HepG2 (cell line): ENCODE results near the gene IRF3. TPM values are rescaled to one million over a fixed set of nuclear protein-coding genes. Genes with fewer than 3 reads are reported as not detected.
A peak's percentile ranks its signal among the peaks of the same experiment; 100 is the strongest.

ENCODE experiments used
- ATAC-seq: fragments of 200-7000 bp; cut with Tn5 transposase; 3 replicates; pipeline ENCODE4 v1.9.1; 2020; ENCODE audit warnings: mild to moderate bottlenecking, moderate library complexity
- BruUV-seq: library from RNA; stranded (reverse); fragments of 400-500 nt; replicated peaks from 2 replicates; lab custom pipeline; 2021; lab: Mats Ljungman, UMichigan
- CTCF ChIA-PET: fragments of 300-600 bp; formaldehyde crosslinking; extraction: SDS; loops from one replicate; lab custom pipeline; 2021; ENCODE audit warnings: low total read pairs, inconsistent platforms, low intra/inter-chr PET ratio; lab: Yijun Ruan, JAX
- POLR2A ChIA-PET: fragments of 350-600 bp; sonication (Branson Sonifier 250); formaldehyde crosslinking; loops from one replicate; lab custom pipeline; 2020; ENCODE audit warnings: antibody characterized with exemption, inconsistent platforms; lab: Yijun Ruan, JAX
- DNase-seq: peaks from one replicate; pipeline ENCODE4 v3.0.0-alpha.2; 2015; ENCODE audit warnings: low spot score
- FAIRE-seq: peaks from 3 replicates; lab custom pipeline; 2011; peaks lifted over from hg19 to GRCh38; lab: Jason Lieb, UNC
- H2AFZ ChIP-seq: one replicate; pipeline ENCODE4 v1.6.1; 2011; ENCODE audit warnings: low read length, inconsistent platforms
- H3K27ac ChIP-seq: fragments of 300-600 bp; 3 replicates; pipeline ENCODE4 v1.8.0; 2011; ENCODE audit warnings: mixed run types, mild to moderate bottlenecking, mixed read lengths, low read length, inconsistent platforms; ENCODE audit not compliant: insufficient read depth; ENCODE audit errors: extremely low read length
- H3K27me3 ChIP-seq, 2 experiments: fragments of 200-600 bp in 1 of 2; 2 replicates in 1 of 2; 3 replicates in 1 of 2; pipeline versions ENCODE4 v1.6.0 to v1.8.0; 2011; ENCODE audit warnings: low read length in 2 of 2, mild to moderate bottlenecking in 2 of 2, moderate library complexity in 2 of 2, inconsistent platforms in 1 of 2; ENCODE audit not compliant: insufficient read depth in 2 of 2, control insufficient read depth in 1 of 2
- H3K36me3 ChIP-seq, 2 experiments: fragments of 200-600 bp in 1 of 2; replicated peaks in 1 of 2; 2 replicates in 1 of 2; 3 replicates in 1 of 2; pipeline versions ENCODE4 v1.5.1 to v1.8.0; 2011; ENCODE audit warnings: low read length in 2 of 2, inconsistent platforms in 1 of 2; ENCODE audit not compliant: insufficient read depth in 2 of 2, control insufficient read depth in 1 of 2
- H3K4me1 ChIP-seq: 2 replicates; pipeline ENCODE4 v1.5.1; 2012; ENCODE audit warnings: low read length, inconsistent platforms; ENCODE audit not compliant: insufficient read depth
- H3K4me2 ChIP-seq: 2 replicates; pipeline ENCODE4 v1.6.0; 2011; ENCODE audit warnings: low read depth, low read length, inconsistent platforms
- H3K4me3 ChIP-seq, 3 experiments: fragments of 200-600 bp in 1 of 3; sonication (generic), shearing (Covaris generic) in 1 of 3; replicated peaks in 1 of 3; 2 replicates each; pipeline ENCODE4 v1.5.1; 2011 to 2016; ENCODE audit warnings: low read length in 3 of 3, inconsistent platforms in 2 of 3, low read depth in 2 of 3, mild to moderate bottlenecking in 2 of 3, control low read depth in 1 of 3, mixed read lengths in 1 of 3; ENCODE audit not compliant: insufficient read depth in 1 of 3
- H3K79me2 ChIP-seq: one replicate; pipeline ENCODE4 v1.6.1; 2011; ENCODE audit warnings: low read length, inconsistent platforms; ENCODE audit not compliant: insufficient read depth
- H3K9ac ChIP-seq: 2 replicates; pipeline ENCODE4 v1.6.0; 2011; ENCODE audit warnings: mild to moderate bottlenecking, low read depth, low read length, inconsistent platforms; ENCODE audit not compliant: insufficient read depth
- H3K9me3 ChIP-seq: 2 replicates; pipeline ENCODE4 v1.5.1; 2012; ENCODE audit warnings: mild to moderate bottlenecking, low read length
- H4K20me1 ChIP-seq: 2 replicates; pipeline ENCODE4 v1.6.0; 2011; ENCODE audit warnings: inconsistent platforms, mild to moderate bottlenecking, low read length, moderate library complexity; ENCODE audit not compliant: insufficient read depth
- FUBP1 ChIP-seq: sonication (generic); formaldehyde crosslinking; IDR thresholded peaks from 2 replicates; pipeline ENCODE4 v1.5.1; 2020; ENCODE audit warnings: missing genetic modification reagents, mild to moderate bottlenecking, borderline replicate concordance
- GLI4 ChIP-seq: sonication (generic); formaldehyde crosslinking; IDR thresholded peaks from 2 replicates; pipeline ENCODE4 v1.5.1; 2020; ENCODE audit warnings: missing genetic modification reagents, mild to moderate bottlenecking, moderate library complexity, borderline replicate concordance
- KDM5A ChIP-seq: fragments of 200-600 bp; sonication (generic); IDR thresholded peaks from 2 replicates; pipeline ENCODE4 v1.7.0; 2018; ENCODE audit warnings: antibody characterized with exemption, mild to moderate bottlenecking, low read length, borderline replicate concordance
- MLXIP ChIP-seq: sonication (generic); formaldehyde crosslinking; IDR thresholded peaks from 2 replicates; pipeline ENCODE4 v1.9.0; 2021; ENCODE audit warnings: missing genetic modification reagents, borderline replicate concordance
- NFIB ChIP-seq: sonication (generic); formaldehyde crosslinking; IDR thresholded peaks from 2 replicates; pipeline ENCODE4 v1.9.0; 2021; ENCODE audit warnings: missing genetic modification reagents, mild to moderate bottlenecking, borderline replicate concordance
- ZNF232 ChIP-seq: sonication (generic); formaldehyde crosslinking; IDR thresholded peaks from 2 replicates; pipeline ENCODE4 v1.4.0; 2020; ENCODE audit warnings: missing genetic modification reagents, borderline replicate concordance
- ZNF275 ChIP-seq: sonication (generic); formaldehyde crosslinking; IDR thresholded peaks from 2 replicates; pipeline ENCODE4 v1.8.0; 2022; ENCODE audit warnings: missing genetic modification reagents, mild to moderate bottlenecking, inconsistent platforms, borderline replicate concordance
- ZNF30 ChIP-seq: sonication (generic); formaldehyde crosslinking; IDR thresholded peaks from 2 replicates; pipeline ENCODE4 v1.5.0; 2020; ENCODE audit warnings: mild to moderate bottlenecking, missing genetic modification reagents
- ZNF530 ChIP-seq: sonication (generic); formaldehyde crosslinking; IDR thresholded peaks from 2 replicates; pipeline ENCODE4 v1.5.0; 2020; ENCODE audit warnings: low read depth, mild to moderate bottlenecking, missing genetic modification reagents
- ZNF776 ChIP-seq: sonication (generic); formaldehyde crosslinking; IDR thresholded peaks from 2 replicates; pipeline ENCODE4 v1.4.0; 2020; ENCODE audit warnings: mild to moderate bottlenecking, missing genetic modification reagents
- WGBS: methylation state at CpG from one replicate; pipeline ENCODE4 v1.1.6; 2017; ENCODE audit warnings: low lambda C conversion rate; 5-methylcytosine and 5-hydroxymethylcytosine counted together
- in situ Hi-C: cut with HindIII; loops from 2 replicates; pipeline ENCODE4 v1.10.0; 2017; ENCODE audit warnings: low pct_unique_long_range_greater_than_20kb; ENCODE audit not compliant: extremely low pct_ligation_motif_present
- intact Hi-C: fragments of 100-400 bp; cut with micrococcal nuclease; formaldehyde crosslinking; loops from one replicate; pipeline ENCODE4 v1.10.0; 2022; ENCODE audit not compliant: unreplicated experiment
- polyA plus RNA-seq, 8 experiments: library from polyadenylated mRNA; depleted of rRNA in 3 of 8; stranded (reverse) in 7 of 8; unstranded in 1 of 8; fragments of >200 nt; fragmentation: Illumina TruSeq in 4 of 8; extraction: Trizol in 4 of 8; gene quantifications; 2 replicates each; pipeline versions ENCODE4 v1.2.1 to v1.2.3, GENCODE V29; 2011 to 2016; ENCODE audit warnings: low read depth in 4 of 8, missing spikeins in 1 of 8, mixed read lengths in 1 of 8; ENCODE audit not compliant: insufficient read depth in 1 of 8
- total RNA-seq, 5 experiments: library from RNA; depleted of rRNA; stranded (reverse); fragments of >200 nt; fragmentation: Illumina TruSeq; extraction: Trizol; gene quantifications; 2 replicates each; pipeline ENCODE4 v1.2.3, GENCODE V29; 2016; ENCODE audit warnings: low read depth in 1 of 5
- TF ChIP-seq, protein P1 (sequence below): sonication (generic); formaldehyde crosslinking; IDR thresholded peaks from 2 replicates; pipeline ENCODE4 v1.5.0; 2020; ENCODE audit warnings: mild to moderate bottlenecking, missing genetic modification reagents, borderline replicate concordance

IRF3 gene
- total and polyA plus RNA-seq, 2 of the 13 experiments (the other 11 are each of a cell fraction or from before 2014, with no cell fraction given) = 61.9 to 65.5 TPM

GRCh38 chr19:49643466-49643865 lies 22.2 kb downstream of the IRF3 start (continued):
- no peak for TF ChIP-seq NFIB (CRISPR knock-in tag)
- TF ChIP-seq ZNF530 = no peak

GRCh38 chr19:49642492-49643035 lies 23.1 kb downstream of the IRF3 start:
- peaks cover 55% of the 10 kb centered on the region for H3K4me1 ChIP-seq
- CTCF ChIA-PET = interaction anchor here (1.3 kb wide), 1 partner anchor 34 kb away, joined by 3 read pairs; no protein-coding TSS in a partner anchor
- FAIRE-seq (no peak), ATAC-seq (no peak), DNase-seq (no peak)
- peak overlapping the region; percentile 85 to 99 (median 91) for H3K4me3 ChIP-seq
- POLR2A ChIA-PET = interaction anchor here (0.7 to 4.6 kb wide), 15 partner anchors 15 to 1023 kb away, joined by 3 to 92 read pairs (median 7); partner anchors contain the start of genes AKT1S1, ALDH16A1, BCL2L12 and IRF3
- no peak overlapping the region for H2AFZ ChIP-seq
- no peaks in the 10 kb centered on the region; a peak in 1 of 5 replicates for H3K27me3 ChIP-seq
- peak overlapping the region; percentile 99 for H3K9ac ChIP-seq
- H3K27ac ChIP-seq = peak overlapping the region; percentile 86
- in situ Hi-C loops (no loop called here), intact Hi-C loops (loop anchor here (5.0 kb wide), 1 partner anchor 35 kb away; the partner anchor contains the start of gene PRMT1)
- peak overlapping the region; percentile 82 for H3K4me2 ChIP-seq
- no peaks in the 10 kb centered on the region for H4K20me1 ChIP-seq
- H3K9me3 ChIP-seq = no peaks in the 10 kb centered on the region
- 0% methylated on average over 3 of the region's 5 CpGs for WGBS
- BruUV-seq = no TSS peak
- peaks cover 31% of the 10 kb centered on the region for H3K79me2 ChIP-seq
- H3K36me3 ChIP-seq = peaks cover 7 to 9% of the 10 kb centered on the region in 2 experiments; a peak in 3 of 5 replicates
- TF ChIP-seq, protein P1, sequence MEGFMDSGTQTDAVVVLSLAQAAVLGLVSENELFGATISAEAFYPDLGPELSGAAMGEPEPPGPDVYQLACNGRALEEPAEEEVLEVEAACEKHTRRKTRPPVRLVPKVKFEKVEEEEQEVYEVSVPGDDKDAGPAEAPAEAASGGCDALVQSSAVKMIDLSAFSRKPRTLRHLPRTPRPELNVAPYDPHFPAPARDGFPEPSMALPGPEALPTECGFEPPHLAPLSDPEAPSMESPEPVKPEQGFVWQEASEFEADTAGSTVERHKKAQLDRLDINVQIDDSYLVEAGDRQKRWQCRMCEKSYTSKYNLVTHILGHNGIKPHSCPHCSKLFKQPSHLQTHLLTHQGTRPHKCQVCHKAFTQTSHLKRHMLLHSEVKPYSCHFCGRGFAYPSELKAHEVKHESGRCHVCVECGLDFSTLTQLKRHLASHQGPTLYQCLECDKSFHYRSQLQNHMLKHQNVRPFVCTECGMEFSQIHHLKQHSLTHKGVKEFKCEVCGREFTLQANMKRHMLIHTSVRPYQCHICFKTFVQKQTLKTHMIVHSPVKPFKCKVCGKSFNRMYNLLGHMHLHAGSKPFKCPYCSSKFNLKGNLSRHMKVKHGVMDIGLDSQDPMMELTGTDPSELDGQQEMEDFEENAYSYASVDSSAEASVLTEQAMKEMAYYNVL = 0 out of 2 replicates have a peak, but pooled peaks have one; percentile 4
- no peak for TF ChIP-seq FUBP1 (CRISPR knock-in tag)
- TF ChIP-seq ZNF776 (CRISPR knock-in tag) = no peak
- 0 out of 2 replicates have a peak, but pooled peaks have one; percentile 2 for TF ChIP-seq MLXIP
- peak; percentile 47 for TF ChIP-seq KDM5A
- 0 out of 2 replicates have a peak, but pooled peaks have one; percentile 28 for TF ChIP-seq GLI4 (CRISPR knock-in tag)
- TF ChIP-seq ZNF30 (CRISPR knock-in tag) = 0 out of 2 replicates have a peak, but pooled peaks have one; percentile 25
- TF ChIP-seq ZNF275 (CRISPR knock-in tag) = no peak
- TF ChIP-seq ZNF232 = 0 out of 2 replicates have a peak, but pooled peaks have one; percentile 6
